HL-60 (cell line): ENCODE data around the gene CFAP97D2.

Experiments
- CTCF ChIP-seq: IDR thresholded peaks from one replicate; pipeline ENCODE4 v1.5.1; 2011; ENCODE audit warnings: low read length, control low read depth, inconsistent platforms; ENCODE audit not compliant: insufficient read depth
- GABPA ChIP-seq: IDR thresholded peaks from 2 replicates; pipeline ENCODE4 v1.6.1; 2012; ENCODE audit warnings: low read depth
- POLR2AphosphoS5 ChIP-seq: IDR thresholded peaks from 2 replicates; pipeline ENCODE4 v1.6.1; 2012; ENCODE audit warnings: low read depth
- REST ChIP-seq: IDR thresholded peaks from 2 replicates; pipeline ENCODE4 v1.6.1; 2012; ENCODE audit warnings: low read depth; ENCODE audit not compliant: insufficient replicate concordance

GRCh38 chr13:114146629-114147028, 32.4 kb upstream of the CFAP97D2 start:
- no peak for TF ChIP-seq CTCF
- no peak for TF ChIP-seq POLR2AphosphoS5
- no peak for TF ChIP-seq REST
- TF ChIP-seq GABPA, result no peak
